Measurements from ENCODE around the gene MROH8.

The MROH8 gene

DNA sequence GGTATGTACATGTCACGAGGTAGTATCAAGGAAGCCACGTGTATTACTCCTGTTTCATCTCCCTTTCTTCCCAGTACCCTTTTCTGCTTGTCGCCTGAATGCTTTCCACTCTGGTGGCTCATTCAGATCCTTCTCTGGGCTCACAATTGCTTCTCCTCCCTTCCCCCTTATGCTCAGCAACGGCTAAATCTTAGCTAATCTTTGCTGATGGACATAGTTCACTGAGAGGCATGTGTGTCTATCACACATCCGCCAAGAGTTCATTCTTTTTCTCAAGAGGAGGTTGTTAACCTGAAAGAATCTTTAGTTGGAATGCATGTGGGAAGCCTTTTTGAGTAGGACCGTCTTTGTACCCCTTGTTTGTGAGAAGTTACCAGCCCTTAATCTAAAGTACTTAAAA is 25.8 kb upstream of the MROH8 start:
- Mint-ChIP-seq H3K27me3 (no peaks in the 10 kb centered on the region), H3K36me3 (peaks cover 10% of the 10 kb centered on the region), H3K4me3 (no peak overlapping the region), H3K4me1 (peaks cover 16% of the 10 kb centered on the region), H3K9me3 (no peaks in the 10 kb centered on the region), H3K27ac (no peak overlapping the region)

DNA sequence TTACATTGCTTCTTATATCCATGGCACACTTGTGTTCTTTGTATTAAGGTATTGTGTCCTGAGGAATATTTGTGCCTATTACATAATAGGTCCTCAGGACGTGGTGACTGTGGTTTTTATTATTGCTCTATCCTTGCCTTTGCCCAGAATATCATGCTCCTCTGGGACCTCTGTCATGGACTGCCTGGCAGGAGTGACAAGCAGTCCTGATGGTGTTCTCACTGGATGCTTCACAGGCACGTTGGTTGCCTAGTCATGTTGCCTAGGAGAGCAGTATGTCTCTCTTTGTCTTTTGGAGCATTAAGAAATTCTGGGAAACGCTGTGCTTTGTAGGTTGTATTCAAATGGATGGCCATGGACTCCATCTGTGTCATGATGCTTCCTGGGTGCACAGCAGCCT is 24.7 kb upstream of the MROH8 start:
- peaks cover 16% of the 10 kb centered on the region for H3K4me1 Mint-ChIP-seq
- H3K27me3 Mint-ChIP-seq, result no peaks in the 10 kb centered on the region
- no peaks in the 10 kb centered on the region for H3K9me3 Mint-ChIP-seq
- peaks cover 13% of the 10 kb centered on the region for H3K36me3 Mint-ChIP-seq
- H3K27ac Mint-ChIP-seq, result no peak overlapping the region
- H3K4me3 Mint-ChIP-seq, result no peak overlapping the region

DNA sequence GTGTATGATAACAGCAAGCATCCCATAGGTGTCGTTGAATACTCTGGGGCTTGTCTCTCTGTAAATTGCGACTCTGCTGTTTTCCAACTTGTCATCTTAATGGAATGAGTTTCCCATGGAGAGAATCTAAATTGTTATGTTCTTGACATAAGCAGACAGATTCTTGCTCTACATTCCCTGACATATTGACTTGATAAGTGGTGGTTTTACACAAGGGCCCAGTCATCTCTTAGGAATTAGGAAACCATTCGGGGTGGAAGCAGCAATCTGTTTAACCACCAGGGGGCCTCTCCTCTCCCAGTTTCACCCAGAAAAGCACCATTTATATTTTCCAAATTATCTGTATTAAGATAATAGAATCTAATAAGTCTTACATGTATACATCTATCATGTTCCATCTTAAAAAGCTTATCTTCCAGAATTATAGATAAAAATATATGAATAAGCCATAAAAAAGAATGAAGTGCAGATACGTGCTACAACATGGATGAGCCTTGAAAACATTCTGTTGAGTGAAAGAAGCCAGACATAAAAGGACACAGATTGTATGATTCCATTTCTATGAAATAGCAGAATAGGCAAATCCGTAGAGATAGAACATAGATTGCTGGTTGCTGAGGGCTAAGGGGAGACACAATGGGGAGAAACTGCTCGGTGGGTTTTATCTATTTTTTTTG is 23.1 kb upstream of the MROH8 start:
- Mint-ChIP-seq H3K27ac (no peak overlapping the region), H3K4me3 (no peak overlapping the region), H3K4me1 (peaks cover 16% of the 10 kb centered on the region), H3K9me3 (no peaks in the 10 kb centered on the region), H3K27me3 (no peaks in the 10 kb centered on the region), H3K36me3 (peaks cover 16% of the 10 kb centered on the region)

DNA sequence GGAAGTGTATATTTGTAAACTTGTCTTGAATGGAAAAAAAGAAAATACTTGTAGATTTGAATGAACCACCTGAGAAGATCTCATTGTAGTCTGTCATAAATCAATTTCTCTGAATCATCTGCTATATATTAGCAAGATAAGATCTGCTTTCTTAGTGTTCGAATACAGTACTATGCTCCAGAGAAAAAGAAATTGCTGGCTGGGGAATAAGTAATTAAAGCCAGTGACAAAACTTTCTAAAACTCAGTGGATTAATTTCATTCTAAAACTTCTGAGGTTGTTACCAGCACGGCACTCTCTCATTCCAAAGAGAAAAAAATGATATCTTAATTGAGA is 22.4 kb upstream of the MROH8 start:
- Mint-ChIP-seq H3K4me3 (no peak overlapping the region), H3K9me3 (no peaks in the 10 kb centered on the region), H3K27ac (no peak overlapping the region), H3K36me3 (peaks cover 14% of the 10 kb centered on the region), H3K4me1 (peaks cover 22% of the 10 kb centered on the region), H3K27me3 (no peaks in the 10 kb centered on the region)

DNA sequence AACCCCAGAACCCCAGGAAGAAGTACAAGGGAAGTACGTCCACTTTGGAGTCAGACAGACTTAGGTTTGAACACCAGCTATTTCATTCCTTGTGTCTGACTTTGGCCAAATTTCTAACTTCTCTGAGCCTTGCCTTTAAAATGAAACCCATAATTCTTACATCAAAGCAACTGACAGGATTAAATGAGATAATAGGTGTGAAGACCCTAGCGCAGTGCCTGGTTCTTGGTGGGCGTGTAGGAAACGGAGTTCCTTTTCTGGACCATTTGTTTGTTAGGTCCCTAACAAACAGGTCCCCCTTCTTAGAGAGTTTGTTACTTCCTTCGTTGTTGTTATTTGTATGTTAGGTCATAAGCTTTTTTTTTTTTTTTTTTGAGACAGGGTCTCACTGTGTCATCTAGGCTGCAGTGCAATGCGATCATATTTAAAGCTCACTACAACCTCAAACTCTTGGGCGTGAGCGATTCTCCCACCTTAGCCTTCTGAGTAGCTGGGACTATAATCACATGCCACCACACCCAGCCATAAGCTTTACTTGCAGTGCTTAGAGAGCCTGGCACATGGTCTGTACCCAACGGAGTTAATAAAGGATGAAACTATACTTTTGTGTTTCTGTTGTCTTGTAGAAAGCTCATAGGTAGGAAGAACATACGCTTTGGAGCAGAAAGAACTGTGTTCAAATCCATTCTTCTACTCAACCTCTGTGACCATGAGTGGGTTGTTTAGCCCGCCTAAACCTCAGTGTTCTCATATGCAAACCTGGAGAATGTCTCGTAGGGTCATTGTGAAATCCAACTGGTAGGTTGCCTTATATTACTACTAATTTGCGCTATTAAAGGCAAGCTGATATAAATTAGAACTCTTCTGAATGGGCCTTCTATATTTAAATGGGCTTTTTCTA is 21.8 kb upstream of the MROH8 start:
- peaks cover 27% of the 10 kb centered on the region for H3K4me1 Mint-ChIP-seq
- no peak overlapping the region for H3K4me3 Mint-ChIP-seq
- H3K27me3 Mint-ChIP-seq, result no peaks in the 10 kb centered on the region
- peaks cover 14% of the 10 kb centered on the region for H3K36me3 Mint-ChIP-seq
- no peaks in the 10 kb centered on the region for H3K9me3 Mint-ChIP-seq
- H3K27ac Mint-ChIP-seq, result peak overlapping the region; percentile 11

DNA sequence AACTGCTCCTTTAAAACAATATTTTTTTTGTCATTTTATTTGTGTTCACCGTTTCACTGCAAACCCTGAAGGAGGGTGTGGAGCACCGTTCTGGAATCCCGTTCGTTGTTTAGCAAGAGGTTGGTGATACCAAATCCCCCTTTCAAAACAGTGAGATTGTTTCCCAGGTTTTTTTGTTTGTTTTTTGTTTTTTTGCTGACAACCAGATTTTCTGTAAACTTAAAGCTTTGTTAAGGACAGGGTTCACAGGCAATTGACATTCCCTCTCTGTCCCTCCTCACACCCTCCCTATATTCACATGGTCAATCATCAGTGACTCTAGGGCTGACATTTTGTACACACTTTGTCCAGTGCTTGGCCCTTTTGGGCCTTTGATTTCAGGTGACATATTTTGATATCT is 21.0 kb upstream of the MROH8 start:
- Mint-ChIP-seq H3K4me3 (no peak overlapping the region), H3K36me3 (peaks cover 11% of the 10 kb centered on the region), H3K27ac (no peak overlapping the region)

DNA sequence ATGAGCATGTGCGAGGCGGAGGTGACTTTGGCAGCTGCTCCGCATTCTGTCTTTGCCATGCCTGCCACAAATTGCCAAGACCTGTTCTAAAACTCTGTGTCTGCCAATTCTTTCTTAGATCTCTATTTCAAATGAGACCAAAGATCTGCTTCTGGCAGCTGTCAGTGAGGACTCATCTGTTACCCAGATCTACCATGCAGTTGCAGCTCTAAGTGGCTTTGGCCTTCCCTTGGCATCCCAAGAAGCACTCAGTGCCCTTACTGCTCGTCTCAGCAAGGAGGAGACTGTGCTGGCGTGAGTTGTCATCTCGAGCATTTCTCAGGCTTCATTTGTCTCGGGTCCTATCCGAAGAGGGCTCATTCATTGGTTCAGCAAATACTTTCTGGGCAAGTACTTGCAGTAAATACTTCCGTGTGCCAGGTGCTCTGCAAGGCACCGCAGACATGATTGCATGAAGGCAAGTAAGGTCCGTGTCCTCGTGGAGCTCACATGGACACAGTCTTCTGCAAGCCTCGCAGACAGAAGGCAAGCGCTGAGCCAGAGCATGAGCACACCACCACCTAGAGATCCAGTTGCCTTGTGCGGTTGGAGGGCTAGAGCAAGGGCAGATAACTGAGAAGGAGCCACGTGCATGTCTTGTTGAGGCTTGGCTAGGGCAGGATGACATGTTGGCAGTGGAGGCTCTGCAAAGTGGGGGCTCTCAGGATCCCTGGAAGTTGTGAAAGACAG is 19.7 kb upstream of the MROH8 start:
- Mint-ChIP-seq H3K27ac (no peak overlapping the region), H3K9me3 (no peaks in the 10 kb centered on the region), H3K36me3 (peaks cover 8% of the 10 kb centered on the region), H3K4me1 (peaks cover 39% of the 10 kb centered on the region), H3K4me3 (no peak overlapping the region), H3K27me3 (no peaks in the 10 kb centered on the region)

More for the DNA sequence above, 21.0 kb upstream of the MROH8 start:
- no peaks in the 10 kb centered on the region for H3K9me3 Mint-ChIP-seq
- peaks cover 30% of the 10 kb centered on the region for H3K4me1 Mint-ChIP-seq
- no peaks in the 10 kb centered on the region for H3K27me3 Mint-ChIP-seq

DNA sequence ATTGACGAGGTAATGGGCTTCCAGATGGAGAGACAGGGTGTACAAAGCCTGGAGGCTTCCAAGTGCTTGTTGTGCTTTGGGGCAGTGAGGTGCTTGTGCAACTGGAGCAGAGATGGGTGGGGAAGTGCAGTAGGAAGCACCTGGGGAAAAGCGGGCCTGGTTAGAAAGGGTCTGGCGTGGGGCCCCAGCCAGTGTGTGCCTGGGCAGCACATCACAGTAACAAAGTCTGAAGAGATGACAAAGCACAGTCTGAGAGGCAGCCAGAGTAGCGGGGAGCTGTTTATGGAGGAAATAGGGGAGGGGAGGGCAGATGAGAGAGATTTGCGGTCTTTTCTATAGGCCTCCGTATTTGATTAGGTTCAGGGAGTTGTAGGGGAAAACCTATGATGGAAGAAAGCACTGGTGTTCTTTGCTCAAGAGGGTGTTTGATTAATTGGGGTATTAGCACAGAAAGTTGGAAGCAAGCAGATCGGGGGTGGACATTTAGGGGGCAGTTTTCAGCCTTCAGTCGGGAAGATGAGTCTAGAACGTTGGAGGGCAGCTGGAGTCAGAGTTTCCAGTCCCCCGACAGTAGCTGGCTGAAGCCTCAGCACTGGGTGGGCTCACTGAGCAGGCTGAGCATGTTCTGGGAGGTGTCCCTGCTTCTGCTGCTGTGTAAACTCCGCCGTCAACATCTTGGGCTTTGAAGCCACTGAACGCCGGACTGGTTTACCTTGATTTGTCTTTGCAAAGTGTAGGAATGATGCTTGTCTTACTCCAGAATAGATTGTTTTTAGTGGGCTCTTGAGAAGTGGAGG is 15.5 kb upstream of the MROH8 start:
- H3K4me3 Mint-ChIP-seq, result peak overlapping the region; percentile 59

DNA sequence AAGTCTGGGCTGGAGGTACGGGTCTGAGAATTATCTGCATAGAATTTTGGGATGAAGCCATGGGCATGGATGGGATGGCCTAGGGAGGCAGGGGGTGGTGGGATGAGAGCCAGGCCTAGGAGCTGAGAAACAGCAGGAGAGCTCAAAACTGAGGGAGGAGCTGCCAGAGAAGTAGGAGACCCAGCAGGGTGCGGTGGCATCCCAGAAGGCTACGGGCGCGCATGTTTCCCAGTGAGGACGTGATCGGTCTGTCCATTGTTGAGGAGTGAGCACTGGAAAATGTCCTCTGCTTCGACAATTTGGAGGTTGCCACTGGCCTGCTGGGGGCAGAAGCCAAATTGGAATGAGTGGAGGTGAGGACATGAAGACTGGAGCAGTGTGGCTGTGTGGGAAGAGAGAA is 14.5 kb upstream of the MROH8 start:
- no peaks in the 10 kb centered on the region for H3K9me3 Mint-ChIP-seq
- H3K27me3 Mint-ChIP-seq, result no peaks in the 10 kb centered on the region
- peaks cover 10% of the 10 kb centered on the region for H3K36me3 Mint-ChIP-seq
- H3K27ac Mint-ChIP-seq, result peak overlapping the region; percentile 25
- peaks cover 73% of the 10 kb centered on the region for H3K4me1 Mint-ChIP-seq
- no peak overlapping the region for H3K4me3 Mint-ChIP-seq

More for the DNA sequence above, 15.5 kb upstream of the MROH8 start:
- Mint-ChIP-seq H3K4me1 (peaks cover 63% of the 10 kb centered on the region), H3K9me3 (no peaks in the 10 kb centered on the region), H3K27me3 (no peaks in the 10 kb centered on the region), H3K27ac (peak overlapping the region; percentile 92), H3K36me3 (peaks cover 9% of the 10 kb centered on the region)

DNA sequence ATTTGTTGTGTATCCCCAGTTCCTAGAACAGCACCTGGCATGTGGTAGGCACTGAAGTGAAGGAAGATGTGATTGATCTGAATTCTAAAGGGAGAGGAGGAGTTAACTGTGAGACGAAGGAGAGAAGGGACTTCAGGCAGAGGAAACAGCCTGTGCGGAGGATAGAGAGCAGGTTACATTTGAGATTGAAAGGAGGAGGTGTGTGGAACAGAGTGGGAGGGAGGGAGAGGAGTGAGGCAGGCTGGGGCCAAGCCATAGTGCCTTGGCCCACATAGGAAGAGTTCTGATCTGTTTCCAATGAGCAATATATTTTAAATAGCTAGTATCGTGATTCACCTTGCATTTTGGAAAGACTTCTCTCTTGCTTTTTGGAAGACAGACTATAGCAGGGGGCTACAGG is 13.9 kb upstream of the MROH8 start:
- no peak overlapping the region for H3K4me3 Mint-ChIP-seq
- H3K36me3 Mint-ChIP-seq, result peaks cover 8% of the 10 kb centered on the region
- no peaks in the 10 kb centered on the region for H3K27me3 Mint-ChIP-seq
- peak overlapping the region; percentile 15 for H3K27ac Mint-ChIP-seq
- H3K9me3 Mint-ChIP-seq, result no peaks in the 10 kb centered on the region
- peaks cover 77% of the 10 kb centered on the region for H3K4me1 Mint-ChIP-seq

DNA sequence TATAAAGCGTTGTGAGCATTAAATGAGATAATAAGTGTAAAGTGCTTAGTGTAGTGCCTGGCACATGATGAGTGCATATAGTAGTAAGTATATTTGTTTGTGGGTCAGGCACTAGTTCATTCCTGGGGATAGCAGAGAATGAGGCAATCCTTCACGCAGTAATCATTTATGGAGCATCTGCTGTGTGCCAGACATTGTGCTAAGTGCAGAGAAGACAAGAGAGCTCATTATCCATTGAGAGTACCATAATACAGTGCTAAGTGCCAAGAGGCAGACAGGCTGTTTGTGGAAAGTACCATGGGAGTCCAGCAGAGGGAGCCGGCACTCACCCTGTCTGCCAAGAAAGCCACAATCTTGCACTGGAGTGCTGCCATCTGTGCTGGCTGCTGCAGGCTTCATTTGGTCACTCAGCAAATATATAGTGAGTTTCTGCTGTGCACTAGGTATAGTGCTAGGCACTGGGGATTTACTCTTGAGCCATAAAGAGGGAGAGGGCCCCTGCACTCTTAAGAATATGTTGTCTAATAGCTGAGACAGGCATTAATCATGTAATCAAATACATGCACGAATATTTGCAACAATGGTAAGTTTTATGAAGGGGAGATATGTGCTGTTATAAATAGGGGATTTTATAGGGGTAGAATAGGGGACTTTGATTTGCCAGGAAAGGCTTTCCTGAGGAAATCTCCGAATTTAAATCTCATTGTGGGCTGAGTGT is 12.9 kb upstream of the MROH8 start:
- Mint-ChIP-seq H3K9me3 (no peaks in the 10 kb centered on the region), H3K27me3 (no peaks in the 10 kb centered on the region), H3K4me3 (peak overlapping the region; percentile 40), H3K36me3 (peaks cover 9% of the 10 kb centered on the region), H3K27ac (peak overlapping the region; percentile 73), H3K4me1 (peaks cover 81% of the 10 kb centered on the region)

DNA sequence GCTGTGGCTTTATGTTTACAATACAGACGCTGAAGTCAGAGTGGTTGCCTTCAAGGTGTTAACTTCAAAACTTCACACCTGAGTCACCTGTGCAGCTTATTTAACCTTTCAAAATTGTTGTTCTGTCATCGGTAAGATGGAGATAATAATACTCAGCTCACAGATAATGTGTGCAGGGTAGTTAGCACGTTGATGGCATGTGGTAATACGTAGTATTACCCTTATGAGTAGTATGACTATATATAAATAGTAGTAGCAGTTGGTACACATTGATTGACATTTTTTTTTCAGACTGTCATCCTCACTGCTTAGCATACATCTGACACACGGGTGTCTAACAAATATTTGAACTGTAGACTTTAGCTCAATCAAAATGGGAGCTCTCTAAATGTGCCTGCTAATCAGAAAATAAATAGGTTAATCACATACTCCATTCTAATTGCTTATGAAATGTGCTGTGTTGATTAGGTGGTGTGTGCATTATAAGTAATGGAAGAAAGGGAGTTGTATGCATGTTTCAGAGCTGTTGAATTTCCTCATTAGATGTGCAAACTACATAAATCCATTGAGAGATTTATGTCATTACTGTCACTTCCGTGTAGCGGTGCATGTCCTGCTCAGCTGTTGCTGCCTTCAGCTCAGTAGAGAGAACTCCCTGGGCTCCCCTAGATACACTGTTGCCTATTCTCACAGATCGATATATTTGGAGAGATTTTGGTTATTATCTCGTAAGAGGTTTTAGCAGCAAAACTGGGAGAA is 11.2 kb upstream of the MROH8 start:
- H3K27ac Mint-ChIP-seq, result peak overlapping the region; percentile 4

DNA sequence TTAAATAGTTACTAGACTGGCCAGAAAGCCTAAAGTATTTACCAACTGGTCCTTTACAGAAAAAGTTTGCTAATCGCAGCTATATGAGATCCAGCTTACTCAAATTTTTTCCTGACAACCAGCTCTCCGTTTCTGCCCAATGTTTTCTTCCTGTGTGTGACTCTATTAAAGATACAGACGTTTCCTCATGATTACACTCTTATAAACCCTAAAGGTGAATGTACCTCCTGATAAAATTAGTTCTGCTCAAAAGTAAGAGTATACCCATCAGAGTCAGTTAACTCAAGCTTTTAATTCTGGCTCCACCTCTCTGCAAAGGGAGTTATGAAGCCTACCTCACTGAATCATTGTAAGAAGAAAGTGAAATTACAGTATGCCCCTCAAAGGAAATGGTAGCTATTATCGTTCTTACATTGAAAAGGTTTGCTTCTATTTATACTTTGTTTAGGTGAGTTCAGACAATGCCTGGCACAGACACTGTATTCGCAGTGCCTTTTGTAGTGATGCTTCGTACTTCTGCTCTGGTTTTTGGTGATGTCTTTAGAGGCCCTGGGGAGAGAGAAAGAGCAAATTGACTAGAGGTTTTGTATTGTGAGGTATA is 10.2 kb upstream of the MROH8 start:
- Mint-ChIP-seq H3K36me3 (peaks cover 15% of the 10 kb centered on the region), H3K4me1 (peaks cover 74% of the 10 kb centered on the region), H3K27ac (peak overlapping the region; percentile 63), H3K27me3 (no peaks in the 10 kb centered on the region), H3K4me3 (peak overlapping the region; percentile 51), H3K9me3 (no peaks in the 10 kb centered on the region)

More for the DNA sequence above, 11.2 kb upstream of the MROH8 start:
- H3K4me1 Mint-ChIP-seq, result peaks cover 79% of the 10 kb centered on the region
- no peaks in the 10 kb centered on the region for H3K9me3 Mint-ChIP-seq
- H3K36me3 Mint-ChIP-seq, result peaks cover 14% of the 10 kb centered on the region
- H3K4me3 Mint-ChIP-seq, result no peak overlapping the region
- no peaks in the 10 kb centered on the region for H3K27me3 Mint-ChIP-seq

DNA sequence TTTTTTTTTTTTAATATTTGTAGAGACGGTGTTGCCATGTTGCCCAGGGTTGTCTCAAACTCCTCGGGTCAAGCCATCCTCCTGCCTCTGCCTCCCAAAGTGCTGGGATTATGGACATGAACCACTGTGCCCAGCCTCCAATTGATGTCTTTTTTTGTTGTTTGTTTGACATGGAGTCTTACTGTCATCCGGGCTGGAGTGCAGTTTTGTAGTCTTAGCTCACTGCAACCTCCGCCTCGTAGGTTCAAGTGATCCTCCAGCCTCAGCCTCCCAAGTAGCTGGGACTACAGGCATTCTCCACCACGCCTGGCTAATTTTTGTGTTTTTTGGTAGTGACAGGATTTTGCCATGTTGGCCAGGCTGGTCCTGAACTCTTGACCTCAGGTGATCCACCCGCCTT is 9.4 kb upstream of the MROH8 start:
- H3K4me3 Mint-ChIP-seq, result no peak overlapping the region
- H3K27me3 Mint-ChIP-seq, result no peaks in the 10 kb centered on the region
- peaks cover 74% of the 10 kb centered on the region for H3K4me1 Mint-ChIP-seq
- no peaks in the 10 kb centered on the region for H3K9me3 Mint-ChIP-seq
- peaks cover 18% of the 10 kb centered on the region for H3K36me3 Mint-ChIP-seq
- H3K27ac Mint-ChIP-seq, result peak overlapping the region; percentile 14
